H54 (cell line): Measurements from ENCODE around the gene TAX1BP3.

Experiments used
- DNase-seq: peaks from one replicate; pipeline ENCODE4 v3.0.0; 2011; ENCODE audit warnings: low spot score, mixed read lengths; ENCODE audit not compliant: insufficient read length
- FAIRE-seq: peaks from 3 replicates; lab custom pipeline; 2011; peaks lifted over from hg19 to GRCh38; lab: Jason Lieb, UNC
- POLR2A ChIP-seq: IDR thresholded peaks from 2 replicates; pipeline ENCODE4 v1.6.1; 2011; ENCODE audit warnings: low read depth, mild to moderate bottlenecking, low read length

TAX1BP3 gene

DNA sequence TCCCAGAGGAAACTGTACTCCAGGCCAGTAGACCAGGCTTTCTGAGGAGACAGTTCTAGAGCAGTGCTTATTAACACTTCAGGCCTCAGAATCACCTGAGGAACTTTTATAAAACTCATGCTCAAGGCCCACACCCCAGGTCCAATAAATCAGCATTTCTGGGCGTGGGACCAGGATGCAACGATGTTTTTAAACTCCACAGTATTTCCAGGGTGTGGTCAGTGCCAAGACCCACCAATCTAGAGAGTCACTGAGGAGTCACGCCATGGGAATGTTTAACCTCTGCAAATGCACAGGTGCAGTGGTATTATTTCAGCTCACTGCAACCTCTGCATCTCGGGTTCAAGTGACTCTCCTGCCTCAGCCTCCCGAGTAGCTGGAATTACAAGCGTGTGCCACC, 55.3 kb downstream of the TAX1BP3 start:
- DNase-seq (no peak), FAIRE-seq (no peak)
- TF ChIP-seq POLR2A: no peak
